HG03064 (cell line): ENCODE measurements around the gene SMG6.
"Not testable (repeated sequence)": the region's sequence is repeated elsewhere in the genome, so short reads cannot be mapped to it uniquely, and the experiment has no call there.

Experiments
- ATAC-seq: cut with Tn5 transposase; IDR thresholded peaks from one replicate; pipeline ENCODE4 v1.9.1; 2021; ENCODE audit warnings: low read depth; ENCODE audit not compliant: unreplicated experiment

SMG6 gene

DNA sequence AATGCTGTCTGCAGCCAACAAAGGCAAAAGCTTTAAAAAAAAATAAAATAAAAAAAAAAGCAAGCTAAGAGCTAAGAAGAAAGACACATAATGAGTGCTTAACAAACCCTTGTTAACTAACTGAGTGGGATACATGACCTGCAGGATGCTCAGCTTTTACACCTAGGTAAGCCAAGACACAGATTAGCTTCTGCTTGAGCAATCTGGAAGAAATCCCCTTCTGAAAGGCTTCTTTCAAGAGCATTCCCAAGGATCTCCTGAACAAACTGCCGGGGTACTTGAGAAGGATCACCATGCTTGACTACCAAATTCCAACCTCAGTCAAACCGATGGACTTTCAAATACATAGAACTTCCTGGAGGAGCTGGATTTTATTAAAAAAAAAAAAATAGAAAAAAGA is 92.9 kb downstream of the SMG6 start:
- ATAC-seq: no peak

- ATAC-seq: no peak
Measured at GRCh38 chr17:2207815-2208515, 95.6 kb downstream of the SMG6 start.

DNA sequence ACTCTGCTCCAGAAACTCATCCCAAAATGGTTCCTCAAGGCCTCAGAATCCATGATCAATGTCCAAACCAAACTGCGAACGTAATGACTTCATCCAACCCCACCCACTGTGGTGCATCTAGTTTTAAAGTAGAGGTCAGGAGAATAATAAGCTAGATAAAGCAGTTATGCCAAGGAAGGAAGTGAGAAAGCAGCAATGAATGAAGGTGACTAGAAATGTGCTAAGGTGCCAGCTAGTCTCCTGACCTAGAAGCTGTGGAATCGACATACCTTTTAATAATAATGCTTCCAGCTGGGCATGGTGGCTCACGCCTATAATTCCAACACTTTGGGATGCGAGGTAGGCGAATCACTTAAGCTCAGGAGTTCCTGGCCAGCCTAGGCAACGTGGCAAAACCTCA is 99.2 kb downstream of the SMG6 start:
- no peak for ATAC-seq

DNA sequence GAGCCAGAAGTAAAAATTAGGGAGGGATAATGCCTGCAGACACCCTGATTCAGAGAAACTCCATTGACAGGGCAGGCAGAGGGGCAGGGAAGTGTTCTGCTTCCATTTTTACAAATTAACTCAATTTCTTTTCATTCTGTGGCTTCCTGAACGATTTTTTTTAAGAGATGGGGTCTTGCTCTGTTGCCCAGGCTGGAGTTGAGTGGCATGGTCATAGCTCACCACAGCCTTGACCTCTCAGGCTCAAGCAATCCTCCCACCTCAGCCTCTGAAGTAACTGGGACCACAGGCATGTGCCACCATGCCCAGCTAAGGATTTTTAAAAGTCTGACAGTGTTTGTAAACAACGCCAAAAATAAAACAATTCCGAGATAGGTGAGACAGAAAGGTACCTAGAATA is 99.8 kb downstream of the SMG6 start:
- no peak for ATAC-seq

- ATAC-seq: no peak
Measured at GRCh38 chr17:2202996-2203575, 100.5 kb downstream of the SMG6 start.

DNA sequence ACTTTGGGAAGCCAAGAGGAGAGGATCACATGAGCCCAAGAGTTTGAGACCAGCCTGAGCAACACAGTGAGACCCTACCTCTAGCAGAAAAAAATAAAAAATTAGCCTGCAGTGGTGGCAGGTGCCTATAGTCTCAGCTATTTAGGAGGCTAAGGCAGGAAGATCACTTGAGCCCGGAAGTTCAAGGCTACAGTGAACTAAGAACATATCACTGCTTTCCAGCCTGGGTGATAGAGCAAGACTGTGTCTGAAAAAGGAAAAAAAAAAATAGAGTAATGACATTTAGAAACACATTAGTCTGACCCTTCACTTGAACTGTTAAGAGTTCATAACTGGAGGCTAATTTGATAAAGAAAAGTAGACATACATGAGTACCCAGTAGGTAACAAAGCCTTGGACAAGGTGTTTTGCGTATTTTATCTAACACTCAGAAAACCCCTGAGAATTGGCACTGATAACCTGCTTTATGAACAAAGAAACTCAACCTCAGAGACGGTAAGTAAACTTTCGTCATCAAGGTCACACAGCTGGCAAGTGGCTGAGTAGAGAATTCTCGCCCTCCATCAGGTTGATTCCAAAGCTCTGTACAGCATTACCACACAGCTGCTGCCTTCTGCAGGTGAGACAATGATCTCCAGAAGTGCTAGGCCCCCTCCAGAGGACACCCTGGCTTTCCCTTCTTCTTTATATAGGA is 101.1 kb downstream of the SMG6 start:
- no peak for ATAC-seq

GRCh38 chr17:2199386-2199785 is 104.2 kb downstream of the SMG6 start:
- ATAC-seq: not testable (repeated sequence)

GRCh38 chr17:2198927-2199326 is 104.7 kb downstream of the SMG6 start:
- no peak for ATAC-seq

- ATAC-seq: no peak
Measured at GRCh38 chr17:2197271-2197670, 106.3 kb downstream of the SMG6 start.

DNA sequence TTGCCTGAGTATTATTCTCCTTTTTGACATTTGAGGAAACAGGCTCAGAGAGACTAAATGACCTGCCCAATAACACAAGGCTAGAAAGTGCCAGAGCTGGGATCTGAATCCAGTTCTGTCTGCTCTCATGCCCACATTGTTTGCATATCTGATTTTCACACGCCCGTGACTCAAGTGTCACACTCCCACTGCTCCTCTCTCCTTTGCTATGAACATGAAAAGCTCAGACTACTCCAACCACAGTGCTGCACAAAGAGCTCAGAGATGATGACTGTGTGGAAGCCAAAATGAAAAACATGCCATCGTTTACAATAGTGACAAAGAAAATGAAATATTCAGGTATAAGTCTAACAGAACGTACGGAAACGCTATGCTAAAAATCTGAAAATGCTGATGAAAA is 107.9 kb downstream of the SMG6 start:
- no peak for ATAC-seq

- ATAC-seq: no peak
Measured at GRCh38 chr17:2194889-2195335, 108.7 kb downstream of the SMG6 start.

DNA sequence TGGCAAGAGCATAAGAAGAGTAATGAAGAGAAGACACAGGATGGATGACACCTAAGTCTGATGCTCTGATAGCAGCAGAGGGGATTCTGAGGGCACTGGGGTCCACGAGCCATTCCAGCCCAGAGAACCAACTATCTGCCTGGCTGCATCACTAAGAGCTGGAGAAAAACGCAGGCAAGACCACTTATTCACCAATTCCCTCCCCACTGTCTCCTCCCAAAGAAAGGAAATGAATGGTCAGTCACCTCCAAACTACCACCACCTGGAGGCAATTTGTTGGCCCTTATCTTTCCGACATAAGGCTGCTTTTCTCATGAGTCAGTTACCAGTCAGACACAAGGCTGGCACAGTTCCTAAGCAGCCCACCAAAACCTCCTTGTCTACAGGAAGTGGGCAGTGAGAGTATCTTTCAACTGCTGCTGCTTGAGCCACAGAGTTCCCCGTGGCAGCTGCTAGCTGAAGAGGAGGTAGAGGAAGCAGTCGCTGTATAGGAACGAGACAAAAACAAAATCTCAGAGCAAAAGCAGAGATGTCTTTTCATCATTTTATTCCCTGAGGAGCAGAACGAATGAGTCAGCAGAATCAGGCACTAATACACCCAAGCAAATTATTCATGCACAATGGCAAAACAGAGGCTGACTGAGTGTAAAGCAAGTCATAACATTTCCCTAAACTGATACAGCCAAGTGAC is 111.1 kb downstream of the SMG6 start:
- ATAC-seq: no peak

- ATAC-seq: no peak
Measured at GRCh38 chr17:2191785-2192184, 111.8 kb downstream of the SMG6 start.

DNA sequence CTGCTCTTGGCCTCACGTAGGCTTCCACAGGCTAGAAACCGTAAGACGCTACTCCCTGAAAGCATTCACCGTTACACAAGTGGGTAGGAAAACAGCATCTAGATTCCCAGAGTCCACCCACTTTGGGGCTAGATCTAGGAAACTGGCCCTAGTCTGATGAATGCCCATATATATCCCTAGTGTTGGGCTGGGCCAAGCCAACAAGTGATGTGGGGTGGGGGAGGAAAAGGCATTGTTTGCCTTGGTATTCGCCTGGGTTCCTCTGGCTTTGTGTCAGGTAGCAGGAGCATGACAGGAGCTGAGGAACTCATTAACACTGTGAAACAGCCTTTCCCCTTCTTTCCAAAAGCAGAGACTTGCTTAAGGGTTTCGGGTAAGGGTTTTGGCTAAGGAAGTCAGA is 112.4 kb downstream of the SMG6 start:
- ATAC-seq: no peak

DNA sequence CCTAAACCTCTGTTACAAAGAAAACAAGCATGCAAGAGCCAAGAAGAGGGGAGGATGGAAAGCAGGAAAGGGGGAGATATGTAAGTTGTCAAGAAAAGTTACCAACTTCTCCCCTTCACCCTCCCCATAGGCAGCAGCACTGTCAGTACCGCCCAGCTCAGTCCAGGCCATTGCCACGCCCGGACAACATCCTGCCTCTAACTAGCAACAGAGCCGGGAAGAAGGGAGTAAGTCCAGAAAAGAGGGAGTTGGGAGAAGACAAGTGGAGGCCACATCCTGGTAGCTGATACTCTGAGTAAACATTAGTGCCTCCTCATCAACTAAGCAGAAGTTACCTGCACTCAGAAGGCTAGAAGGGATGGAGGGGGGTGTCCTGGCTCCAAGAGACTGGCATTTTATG is 113.6 kb downstream of the SMG6 start:
- no peak for ATAC-seq

GRCh38 chr17:2188971-2189630 is 114.5 kb downstream of the SMG6 start:
- no peak for ATAC-seq

DNA sequence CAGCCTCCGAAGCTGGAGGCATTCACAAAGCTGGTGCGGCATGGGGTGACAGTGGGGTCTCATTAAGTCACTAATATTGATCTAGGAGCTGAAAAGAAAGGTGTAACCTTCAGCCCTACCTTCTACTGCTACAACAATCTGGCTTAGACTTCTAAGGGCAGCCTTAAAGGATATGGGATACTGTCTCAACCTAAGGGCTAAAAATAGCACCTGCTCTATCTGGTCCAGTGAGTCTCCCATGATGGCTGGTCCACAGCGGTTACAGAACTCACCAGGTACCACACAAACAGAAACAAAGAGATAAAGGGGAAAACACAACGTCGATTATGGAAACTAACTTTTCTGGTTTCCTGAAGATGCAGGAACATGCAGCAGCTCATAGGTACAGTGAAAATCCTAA is 115.8 kb downstream of the SMG6 start:
- ATAC-seq: no peak

- ATAC-seq: no peak
Measured at GRCh38 chr17:2186937-2187336, 116.6 kb downstream of the SMG6 start.

GRCh38 chr17:2184993-2185931 is 118.3 kb downstream of the SMG6 start:
- ATAC-seq: no peak

- ATAC-seq: no peak
Measured at GRCh38 chr17:2183346-2183745, 120.2 kb downstream of the SMG6 start.
